GM20000 (cell line): Measurements from ENCODE around the gene TRIM40.

Experiments used
- DNase-seq: peaks from one replicate; pipeline ENCODE4 v3.0.0; 2012; ENCODE audit warnings: low spot score
- CTCF ChIP-seq: IDR thresholded peaks from 2 replicates; pipeline ENCODE4 v1.5.1; 2012; ENCODE audit warnings: mild to moderate bottlenecking, control low read depth; ENCODE audit errors: extremely low read depth, missing control alignments

Gene TRIM40

GRCh38 chr6:30172681-30173080 is 36.7 kb downstream of the TRIM40 start:
- no peak for TF ChIP-seq CTCF
- no peak for DNase-seq

GRCh38 chr6:30175765-30176164 is 39.8 kb downstream of the TRIM40 start:
- TF ChIP-seq CTCF: no peak
- no peak for DNase-seq

GRCh38 chr6:30178837-30179236 is 42.9 kb downstream of the TRIM40 start:
- no peak for TF ChIP-seq CTCF
- no peak for DNase-seq

- no peak for DNase-seq
- no peak for TF ChIP-seq CTCF
Observed at GRCh38 chr6:30180145-30180544, 44.2 kb downstream of the TRIM40 start.

- TF ChIP-seq CTCF: no peak
- DNase-seq: no peak
Observed at GRCh38 chr6:30184417-30185031, 48.6 kb downstream of the TRIM40 start.

- DNase-seq: no peak
- TF ChIP-seq CTCF: no peak
Observed at GRCh38 chr6:30185846-30186484, 50.0 kb downstream of the TRIM40 start.

GRCh38 chr6:30188541-30188940 is 52.6 kb downstream of the TRIM40 start:
- no peak for DNase-seq
- TF ChIP-seq CTCF: no peak
